Measurements from ENCODE around the gene CNGA3.

DNA sequence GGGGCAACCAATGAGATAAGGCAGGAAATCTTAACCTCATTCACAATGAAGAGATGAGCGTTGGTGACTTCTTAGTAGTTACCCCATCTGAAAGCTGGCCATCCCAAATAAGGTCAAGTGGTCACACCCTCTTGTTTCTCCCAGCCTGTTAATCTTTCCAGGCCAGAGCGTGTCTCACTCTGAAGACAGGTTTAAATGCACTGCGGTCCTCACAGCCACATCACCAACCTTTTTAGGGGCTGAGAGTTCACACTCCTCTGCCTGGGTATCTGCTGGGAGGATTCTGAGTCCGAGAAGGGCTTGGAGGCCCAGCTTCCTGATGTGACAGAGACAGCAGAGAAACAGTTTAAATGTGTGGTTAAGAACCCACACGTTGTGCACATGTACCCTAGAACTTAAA, 13.3 kb upstream of the CNGA3 start:
- TF ChIP-seq, protein P1, sequence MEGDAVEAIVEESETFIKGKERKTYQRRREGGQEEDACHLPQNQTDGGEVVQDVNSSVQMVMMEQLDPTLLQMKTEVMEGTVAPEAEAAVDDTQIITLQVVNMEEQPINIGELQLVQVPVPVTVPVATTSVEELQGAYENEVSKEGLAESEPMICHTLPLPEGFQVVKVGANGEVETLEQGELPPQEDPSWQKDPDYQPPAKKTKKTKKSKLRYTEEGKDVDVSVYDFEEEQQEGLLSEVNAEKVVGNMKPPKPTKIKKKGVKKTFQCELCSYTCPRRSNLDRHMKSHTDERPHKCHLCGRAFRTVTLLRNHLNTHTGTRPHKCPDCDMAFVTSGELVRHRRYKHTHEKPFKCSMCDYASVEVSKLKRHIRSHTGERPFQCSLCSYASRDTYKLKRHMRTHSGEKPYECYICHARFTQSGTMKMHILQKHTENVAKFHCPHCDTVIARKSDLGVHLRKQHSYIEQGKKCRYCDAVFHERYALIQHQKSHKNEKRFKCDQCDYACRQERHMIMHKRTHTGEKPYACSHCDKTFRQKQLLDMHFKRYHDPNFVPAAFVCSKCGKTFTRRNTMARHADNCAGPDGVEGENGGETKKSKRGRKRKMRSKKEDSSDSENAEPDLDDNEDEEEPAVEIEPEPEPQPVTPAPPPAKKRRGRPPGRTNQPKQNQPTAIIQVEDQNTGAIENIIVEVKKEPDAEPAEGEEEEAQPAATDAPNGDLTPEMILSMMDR (conservative IDR thresholded peaks at IDR 0.05; ENCODE audit: low read length), result no peak
- TF ChIP-seq EZH2phosphoT487 (IDR thresholded peaks at IDR 0.05; ENCODE audit: borderline replicate concordance, low read depth, low read length), result no peak

Measured in OCI-LY7 (cell line).